OCI-LY7 (cell line): ENCODE data around the gene KRTAP10-9.

ENCODE experiments used
- CTCF ChIP-seq: fragments of 200-600 bp; sonication (generic); conservative IDR thresholded peaks from 2 replicates; pipeline ENCODE4 v1.5.1; 2014; ENCODE audit warnings: mild to moderate bottlenecking, antibody characterized with exemption, low read length, moderate library complexity, mixed read lengths
- EZH2phosphoT487 ChIP-seq: fragments of 200-600 bp; sonication (generic); IDR thresholded peaks from 2 replicates; pipeline ENCODE4 v1.6.1; 2018; ENCODE audit warnings: low read depth, borderline replicate concordance, mild to moderate bottlenecking, mixed run types, antibody characterized with exemption, low read length, moderate library complexity, mixed read lengths

GRCh38 chr21:44640761-44641160, 13.9 kb downstream of the KRTAP10-9 start:
- TF ChIP-seq CTCF (no peak), EZH2phosphoT487 (no peak)
